Right lung (tissue), 5 donors: Measurements from ENCODE around the gene ALOX15. TPM values are rescaled to one million over a fixed set of nuclear protein-coding genes. Genes with fewer than 3 reads are reported as not detected.

Source experiments
- polyA plus RNA-seq, 5 donors: library from polyadenylated mRNA; unstranded; fragments of 120-200 nt; gene quantifications; one replicate each; pipeline versions ENCODE4 v1.2.1 to v1.2.3, GENCODE V29; 2013; ENCODE audit warnings: inconsistent platforms in 1 of 5, low replicate concordance in 1 of 5; ENCODE audit not compliant: insufficient read length in 5 of 5, insufficient read depth in 1 of 5

Gene ALOX15
- polyA plus RNA-seq, 5 donors = 2.9 to 5.0 (median 3.4) TPM

Other genes with a start within 250 kb of the ALOX15 start
- gene SPNS3, start 207.7 kb downstream of the ALOX15 start, polyA plus RNA-seq = 1 to 10 TPM in 3 of 5 donors, under 1 TPM in 2; 0.75 to 1.6 (median 1.2) TPM
- gene SPNS2, start 142.8 kb downstream of the ALOX15 start, polyA plus RNA-seq = 10 to 100 TPM; 17.3 to 30.7 (median 23.5) TPM
- 10 to 100 TPM; 29.0 to 51.0 (median 35.3) TPM for gene MYBBP1A, start 86.3 kb downstream of the ALOX15 start, polyA plus RNA-seq
- 1 to 10 TPM; 3.9 to 9.8 (median 6.1) TPM for gene GGT6, start 81.1 kb downstream of the ALOX15 start, polyA plus RNA-seq
- 10 to 100 TPM; 17.2 to 32.0 (median 22.6) TPM for gene SMTNL2, start 57.1 kb downstream of the ALOX15 start, polyA plus RNA-seq
- 10 to 100 TPM; 32.8 to 56.6 (median 47.0) TPM for gene PELP1, start 62.5 kb upstream of the ALOX15 start, polyA plus RNA-seq
- 10 to 100 TPM; 39.2 to 56.5 (median 44.9) TPM for gene ARRB2, start 69.0 kb upstream of the ALOX15 start, polyA plus RNA-seq
- gene MED11, start 89.8 kb upstream of the ALOX15 start, polyA plus RNA-seq = 10 to 100 TPM; 21.2 to 25.9 (median 24.0) TPM
- gene ZMYND15, start 98.2 kb upstream of the ALOX15 start, polyA plus RNA-seq = under 1 TPM; 0.34 to 0.87 (median 0.65) TPM
- gene CXCL16, start 98.2 kb upstream of the ALOX15 start, polyA plus RNA-seq = 10 to 100 TPM; 12.1 to 24.4 (median 16.9) TPM
- not detected for gene TM4SF5, start 130.2 kb upstream of the ALOX15 start, polyA plus RNA-seq
- gene VMO1, start 144.7 kb upstream of the ALOX15 start, polyA plus RNA-seq = under 1 TPM in 4 of 5 donors, not detected in 1; 0.16 to 0.97 (median 0.35) TPM
- gene GLTPD2, start 147.3 kb upstream of the ALOX15 start, polyA plus RNA-seq = 1 to 10 TPM in 3 of 5 donors, under 1 TPM in 2; 0.64 to 1.7 (median 1.0) TPM
- gene PSMB6, start 154.5 kb upstream of the ALOX15 start, polyA plus RNA-seq = 100 to 1,000 TPM in 3 of 5 donors, 10 to 100 TPM in 2; 97.5 to 118 (median 100) TPM
- 10 to 100 TPM; 47.9 to 65.0 (median 60.6) TPM for gene PLD2, start 165.5 kb upstream of the ALOX15 start, polyA plus RNA-seq
- gene MINK1, start 191.7 kb upstream of the ALOX15 start, polyA plus RNA-seq = 10 to 100 TPM; 47.4 to 64.5 (median 57.3) TPM